NCI-H1436 (cell line): ENCODE results near the gene PIBF1.
"Not testable (repeated sequence)": the region's sequence is repeated elsewhere in the genome, so short reads cannot be mapped to it uniquely, and the experiment has no call there.

Experiments used
- DNase-seq: peaks from one replicate; lab custom pipeline; 2025; lab: John Stamatoyannopoulos, UW

Gene PIBF1

GRCh38 chr13:72823081-72823480 is 41.1 kb downstream of the PIBF1 start:
- DNase-seq = no peak

GRCh38 chr13:72823724-72824123 is 41.8 kb downstream of the PIBF1 start:
- DNase-seq = no peak

DNA sequence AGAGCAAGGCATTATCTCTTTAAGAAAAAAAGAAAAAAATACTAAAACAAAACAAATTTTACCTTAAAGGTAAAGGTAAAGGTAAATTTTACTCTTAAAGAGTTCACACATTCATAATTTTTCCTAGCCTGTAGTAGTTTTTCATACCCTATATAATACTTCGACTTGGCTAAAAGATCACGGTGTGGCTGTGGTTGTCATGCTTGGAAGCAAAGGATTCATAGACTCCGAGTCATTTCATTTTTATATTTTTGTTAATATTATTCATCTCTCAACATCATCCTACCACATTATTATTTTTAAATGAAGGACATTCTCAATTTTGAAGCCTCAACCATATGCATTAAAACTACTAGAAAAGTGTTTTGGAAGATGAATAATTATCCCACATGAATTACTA is 52.7 kb downstream of the PIBF1 start:
- DNase-seq = no peak

- DNase-seq = peak; percentile 28
Observed at GRCh38 chr13:72839831-72840426, 58.0 kb downstream of the PIBF1 start.

GRCh38 chr13:72842991-72843390 is 61.1 kb downstream of the PIBF1 start:
- no peak for DNase-seq

- not testable (repeated sequence) for DNase-seq
Observed at GRCh38 chr13:72845148-72845547, 63.2 kb downstream of the PIBF1 start.

- no peak for DNase-seq
Observed at GRCh38 chr13:72849571-72849970, 67.6 kb downstream of the PIBF1 start.

DNA sequence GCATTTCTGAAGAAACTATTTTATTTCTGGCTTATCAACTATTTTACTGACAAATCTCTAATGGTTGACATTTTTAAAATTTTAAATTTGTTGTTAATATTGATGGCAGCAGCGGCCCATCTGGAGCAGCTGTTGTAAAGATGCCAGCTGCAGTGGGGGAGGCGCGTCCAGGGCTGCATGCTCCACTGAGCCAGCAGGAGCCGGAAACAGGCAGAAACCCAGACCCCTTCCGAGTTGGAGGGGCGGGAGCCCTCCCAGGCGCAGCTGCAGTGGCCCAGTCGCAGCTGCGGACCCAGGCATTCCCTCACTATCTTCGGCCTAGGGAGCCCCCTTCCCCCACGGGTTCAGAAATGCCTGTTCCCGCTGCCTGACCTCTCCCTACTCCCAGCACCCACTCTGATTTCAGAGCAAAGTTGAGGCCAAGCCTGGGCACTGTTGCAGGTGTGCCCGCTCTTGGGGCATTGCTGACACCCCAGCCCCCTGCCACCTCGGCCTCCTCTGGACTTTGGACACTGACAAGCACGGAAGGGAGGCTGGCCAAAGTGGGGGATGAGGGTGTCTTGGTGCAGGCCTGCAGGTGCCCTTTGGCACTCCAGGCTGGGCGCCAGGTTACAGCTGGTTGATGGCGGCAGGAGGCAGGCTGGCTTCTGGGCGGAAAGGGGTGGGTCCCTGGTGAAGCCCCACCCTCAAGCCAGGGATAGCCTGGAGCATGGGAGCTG is 69.2 kb downstream of the PIBF1 start:
- DNase-seq = no peak

GRCh38 chr13:72851678-72852014 is 69.7 kb downstream of the PIBF1 start:
- no peak for DNase-seq

GRCh38 chr13:72852207-72852606 is 70.3 kb downstream of the PIBF1 start:
- no peak for DNase-seq

DNA sequence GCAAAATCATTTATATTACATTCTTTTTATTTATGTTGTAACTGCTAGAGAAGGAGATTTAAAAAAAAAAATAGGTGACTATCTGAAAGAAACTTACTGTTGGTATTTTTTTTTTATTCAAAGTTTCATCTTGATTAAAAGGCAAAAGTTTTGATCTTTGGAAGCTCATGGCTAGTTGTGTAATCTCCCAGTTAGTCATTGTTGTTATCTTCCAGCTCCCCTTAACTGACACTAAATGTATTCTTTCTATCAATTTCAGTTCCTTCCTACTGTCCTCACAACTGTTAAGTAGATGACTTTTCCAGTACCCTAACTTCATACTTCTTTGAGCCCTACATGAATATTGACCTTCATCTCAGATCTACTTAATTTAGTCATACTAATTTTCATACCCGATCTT is 71.1 kb downstream of the PIBF1 start:
- DNase-seq = no peak

GRCh38 chr13:72864142-72865011 is 82.4 kb downstream of the PIBF1 start:
- DNase-seq = no peak

DNA sequence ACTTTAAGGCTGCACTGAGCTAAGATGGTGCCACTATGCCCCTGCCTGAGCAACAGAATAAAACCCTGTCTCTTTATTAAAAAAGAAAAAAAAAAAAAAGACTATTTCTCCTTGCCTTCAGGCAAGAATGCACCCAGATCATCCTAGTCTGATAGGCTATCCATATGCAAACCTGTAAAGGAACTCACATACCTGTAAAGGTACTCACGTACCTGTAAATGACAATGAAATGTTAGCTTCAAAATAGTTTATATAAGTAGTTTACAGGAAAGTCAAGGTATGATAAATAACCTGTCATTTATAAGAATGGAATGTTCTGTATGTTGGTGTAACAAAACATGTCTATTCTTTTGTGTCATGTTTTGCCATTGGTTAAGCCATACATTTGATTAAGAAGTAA is 86.3 kb downstream of the PIBF1 start:
- no peak for DNase-seq

DNA sequence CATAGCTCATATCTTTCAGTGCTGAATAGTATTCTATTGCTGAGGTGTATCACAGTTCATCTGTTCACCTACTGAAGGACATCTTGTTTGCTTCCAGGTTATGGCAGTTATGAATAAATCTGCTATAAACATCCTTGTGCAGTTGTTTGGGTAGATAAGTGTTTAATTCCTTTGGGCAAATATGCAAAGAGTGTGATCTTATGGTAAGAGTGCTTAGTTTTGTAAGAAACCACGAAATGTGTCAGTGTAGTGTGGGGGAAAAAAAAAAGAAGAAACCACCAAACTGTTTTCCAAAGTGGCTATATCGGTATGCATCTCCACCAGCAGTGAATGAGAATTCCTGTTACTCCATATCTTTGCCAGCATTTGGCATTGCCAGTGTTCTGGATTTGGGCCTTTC is 93.3 kb downstream of the PIBF1 start:
- no peak for DNase-seq

- DNase-seq = no peak
Observed at GRCh38 chr13:72884101-72884500, 102.2 kb downstream of the PIBF1 start.

DNA sequence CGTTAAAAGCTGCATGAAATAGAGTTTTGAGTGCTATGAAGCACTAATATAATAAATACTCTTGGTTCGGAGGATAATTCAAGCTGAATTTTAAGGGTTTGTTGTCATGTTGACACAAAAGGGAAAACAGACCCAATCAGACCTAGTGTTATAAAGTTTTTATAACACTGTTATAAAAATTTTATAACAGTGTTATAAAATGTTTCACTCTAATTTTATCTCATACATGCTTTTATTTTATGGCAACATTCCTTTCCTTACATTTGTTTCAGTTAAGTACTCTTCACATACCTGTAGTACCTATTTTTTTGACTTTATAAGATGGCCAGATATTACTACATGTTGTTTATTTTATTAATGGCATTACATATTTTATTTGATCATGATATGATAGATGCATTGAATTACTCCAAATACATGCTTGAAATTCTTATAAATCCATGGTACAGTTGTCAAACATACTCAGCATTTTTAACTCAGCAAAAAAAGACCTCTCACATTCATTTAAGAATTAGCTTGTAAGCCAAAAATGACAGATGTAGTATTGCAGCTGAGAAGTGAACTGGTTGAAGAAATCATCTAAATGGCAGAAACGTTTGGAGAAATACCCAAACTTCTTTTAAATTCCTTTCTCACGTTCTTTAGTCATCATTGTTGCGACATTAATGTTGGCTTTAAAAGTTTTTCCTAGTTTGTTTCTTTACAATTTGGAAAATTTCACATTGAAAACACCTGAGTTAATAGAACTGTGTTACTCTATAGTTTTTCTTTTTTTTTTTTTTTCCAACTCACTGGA is 104.5 kb downstream of the PIBF1 start:
- no peak for DNase-seq

DNA sequence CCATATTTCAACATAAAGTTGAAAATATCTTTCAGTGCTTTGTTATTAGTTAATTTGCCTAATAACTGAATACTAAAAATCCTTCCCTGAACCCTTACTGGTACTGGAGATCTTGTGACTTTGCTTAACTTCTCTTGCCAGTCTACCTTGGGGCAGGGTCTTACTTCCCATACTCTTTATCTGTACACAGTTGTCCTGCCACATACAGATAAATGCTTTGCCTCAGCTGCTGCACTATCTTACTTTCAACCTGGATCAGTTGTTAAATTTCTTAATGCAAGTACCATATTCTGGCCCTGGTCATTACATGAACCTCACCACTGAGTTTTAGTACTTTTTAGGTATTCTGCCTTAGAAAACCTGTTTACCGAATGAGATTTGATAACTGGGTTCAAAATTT is 107.6 kb downstream of the PIBF1 start:
- no peak for DNase-seq

GRCh38 chr13:72890546-72890945 is 108.6 kb downstream of the PIBF1 start:
- no peak for DNase-seq

- DNase-seq = no peak
Observed at GRCh38 chr13:72891423-72891822, 109.5 kb downstream of the PIBF1 start.

- DNase-seq = no peak
Observed at GRCh38 chr13:72896869-72897268, 114.9 kb downstream of the PIBF1 start.

DNA sequence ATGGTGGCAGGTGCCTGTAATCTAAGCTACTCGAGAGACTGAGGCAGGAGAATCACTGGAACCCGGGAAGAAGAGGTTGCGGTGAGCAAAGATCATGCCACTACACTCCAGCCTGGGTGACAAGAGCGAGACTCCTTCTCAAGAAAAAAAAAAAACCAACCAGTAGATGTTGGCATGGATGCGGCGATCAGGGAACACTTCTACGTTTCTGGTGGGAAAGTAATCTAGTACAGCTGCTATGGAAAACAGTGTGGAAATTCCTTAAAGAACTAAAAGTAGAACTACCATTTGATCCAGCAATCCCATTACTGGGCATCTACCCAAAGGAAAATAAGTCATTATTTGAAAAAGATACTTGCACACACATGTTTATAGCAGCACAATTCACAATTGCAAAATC is 119.6 kb downstream of the PIBF1 start:
- DNase-seq = not testable (repeated sequence)

- DNase-seq = no peak
Observed at GRCh38 chr13:72908416-72908815, 126.5 kb downstream of the PIBF1 start.
